ENCODE data around the gene CYGB. TPM values are rescaled to one million over a fixed set of nuclear protein-coding genes. Genes with fewer than 3 reads are reported as not detected.
"Not testable (repeated sequence)": the region's sequence is repeated elsewhere in the genome, so short reads cannot be mapped to it uniquely, and the experiment has no call there.

The CYGB gene
- total RNA-seq, 6 experiments from 2014 or later = 0.26 to 0.66 (median 0.33) TPM

DNA sequence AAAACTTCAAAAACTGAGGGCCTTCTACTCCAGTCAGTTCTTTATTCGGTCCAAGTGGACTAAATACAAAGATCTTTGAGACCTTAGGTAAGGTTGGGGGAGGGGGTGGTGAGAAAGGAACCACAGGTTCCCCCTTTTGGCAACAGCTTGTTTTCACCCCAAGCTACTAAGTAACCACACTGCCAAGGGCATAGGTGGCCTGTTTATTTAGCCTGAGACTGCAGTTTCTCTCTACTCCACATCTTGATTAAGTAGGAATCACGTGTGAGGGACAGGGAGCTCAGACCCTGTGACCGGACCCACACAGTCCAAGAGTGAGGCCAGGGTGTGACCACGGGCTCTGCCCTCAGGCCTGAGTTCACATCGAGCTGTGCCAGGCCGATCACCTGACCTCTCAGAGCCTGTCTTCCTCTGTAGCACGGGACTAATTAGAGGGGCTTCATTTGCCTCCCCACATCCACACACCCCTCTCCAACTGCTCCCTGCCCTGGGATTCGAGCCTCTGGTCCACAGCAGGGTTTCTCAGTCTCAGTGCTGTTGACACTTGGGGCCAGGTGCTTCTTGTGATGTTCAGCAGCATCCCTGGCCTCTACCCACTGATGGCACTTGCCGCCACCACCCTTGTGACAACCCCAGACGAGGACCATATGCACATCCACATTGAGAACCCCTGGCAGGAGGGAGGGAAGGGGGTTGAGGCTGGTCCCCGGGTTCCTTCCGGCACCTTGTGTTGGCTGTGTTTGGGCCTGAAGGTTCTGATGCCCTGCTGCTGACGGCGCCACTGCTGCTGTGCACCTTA lies 30.3 kb upstream of the CYGB start:
- no peak overlapping the region for H3K27ac Mint-ChIP-seq
- H3K4me1 Mint-ChIP-seq (ENCODE audit: low read depth) = peaks cover 36% of the 10 kb centered on the region
- H3K36me3 Mint-ChIP-seq (ENCODE audit: low read depth) = peaks cover 39% of the 10 kb centered on the region
- peaks cover 5% of the 10 kb centered on the region; the same call in 1 of the 2 replicates for H3K9me3 Mint-ChIP-seq
- H3K27me3 Mint-ChIP-seq (ENCODE audit: insufficient read depth) = no peaks in the 10 kb centered on the region; the same call in none of the 2 replicates
- no peak for DNase-seq
- no peak overlapping the region for H3K4me3 Mint-ChIP-seq
- TF ChIP-seq, protein P1, sequence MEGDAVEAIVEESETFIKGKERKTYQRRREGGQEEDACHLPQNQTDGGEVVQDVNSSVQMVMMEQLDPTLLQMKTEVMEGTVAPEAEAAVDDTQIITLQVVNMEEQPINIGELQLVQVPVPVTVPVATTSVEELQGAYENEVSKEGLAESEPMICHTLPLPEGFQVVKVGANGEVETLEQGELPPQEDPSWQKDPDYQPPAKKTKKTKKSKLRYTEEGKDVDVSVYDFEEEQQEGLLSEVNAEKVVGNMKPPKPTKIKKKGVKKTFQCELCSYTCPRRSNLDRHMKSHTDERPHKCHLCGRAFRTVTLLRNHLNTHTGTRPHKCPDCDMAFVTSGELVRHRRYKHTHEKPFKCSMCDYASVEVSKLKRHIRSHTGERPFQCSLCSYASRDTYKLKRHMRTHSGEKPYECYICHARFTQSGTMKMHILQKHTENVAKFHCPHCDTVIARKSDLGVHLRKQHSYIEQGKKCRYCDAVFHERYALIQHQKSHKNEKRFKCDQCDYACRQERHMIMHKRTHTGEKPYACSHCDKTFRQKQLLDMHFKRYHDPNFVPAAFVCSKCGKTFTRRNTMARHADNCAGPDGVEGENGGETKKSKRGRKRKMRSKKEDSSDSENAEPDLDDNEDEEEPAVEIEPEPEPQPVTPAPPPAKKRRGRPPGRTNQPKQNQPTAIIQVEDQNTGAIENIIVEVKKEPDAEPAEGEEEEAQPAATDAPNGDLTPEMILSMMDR (IDR thresholded peaks at IDR 0.05) = no peak

DNA sequence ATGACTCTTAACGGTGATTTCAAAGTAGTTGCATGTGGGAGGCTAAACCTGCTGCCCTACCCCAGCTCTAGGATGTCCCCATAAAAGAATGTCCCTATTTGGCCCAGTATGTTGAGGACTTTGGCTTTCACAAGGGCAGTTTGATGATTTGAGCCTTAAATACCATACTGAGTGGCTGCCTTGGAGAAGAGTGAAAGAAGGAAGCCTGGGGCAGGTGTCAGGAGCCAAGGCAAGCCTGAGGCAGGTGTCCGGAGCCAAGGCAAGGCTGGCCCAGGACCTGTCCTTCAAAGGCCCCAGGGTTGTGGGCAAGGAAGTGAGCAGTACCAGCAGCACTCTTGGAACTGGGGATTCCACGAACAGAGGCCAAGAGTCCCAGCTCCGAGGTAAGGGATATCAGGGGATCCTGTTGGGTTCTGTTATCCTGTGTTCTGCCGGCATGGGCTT lies 29.5 kb upstream of the CYGB start:
- no peaks in the 10 kb centered on the region; the same call in none of the 2 replicates for H3K27me3 Mint-ChIP-seq (ENCODE audit: insufficient read depth)
- no peak for DNase-seq
- no peak overlapping the region for H3K4me3 Mint-ChIP-seq
- H3K36me3 Mint-ChIP-seq (ENCODE audit: low read depth) = peaks cover 39% of the 10 kb centered on the region
- H3K9me3 Mint-ChIP-seq = peaks cover 5% of the 10 kb centered on the region; the same call in 1 of the 2 replicates
- H3K27ac Mint-ChIP-seq = peak overlapping the region; percentile 42; the same call in 1 of the 2 replicates
- peaks cover 45% of the 10 kb centered on the region for H3K4me1 Mint-ChIP-seq (ENCODE audit: low read depth)
- TF ChIP-seq, protein P1 (IDR thresholded peaks at IDR 0.05) = no peak

DNA sequence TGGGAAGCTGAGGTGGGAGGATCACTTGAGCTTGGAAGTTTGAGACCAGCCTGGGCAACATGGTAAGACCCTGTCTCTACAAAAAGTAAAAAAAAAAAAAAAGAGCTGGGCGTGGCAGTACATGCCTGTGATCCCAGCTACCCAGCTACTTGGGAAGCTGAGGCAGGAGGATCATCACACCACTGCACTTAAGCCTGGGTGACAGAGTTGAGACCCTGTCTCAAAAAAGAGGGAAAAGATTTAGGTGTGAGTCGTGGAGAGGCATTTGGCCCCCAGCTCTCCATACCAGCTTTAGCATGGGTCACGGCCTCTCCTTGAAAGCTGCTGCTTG lies 29.1 kb upstream of the CYGB start:
- TF ChIP-seq, protein P1 (IDR thresholded peaks at IDR 0.05) = no peak
- peaks cover 5% of the 10 kb centered on the region; the same call in 1 of the 2 replicates for H3K9me3 Mint-ChIP-seq
- H3K4me1 Mint-ChIP-seq (ENCODE audit: low read depth) = peaks cover 49% of the 10 kb centered on the region
- DNase-seq = no peak
- H3K36me3 Mint-ChIP-seq (ENCODE audit: low read depth) = peaks cover 43% of the 10 kb centered on the region
- H3K4me3 Mint-ChIP-seq = no peak overlapping the region
- H3K27me3 Mint-ChIP-seq (ENCODE audit: insufficient read depth) = peaks cover 4% of the 10 kb centered on the region
- H3K27ac Mint-ChIP-seq = no peak overlapping the region

DNA sequence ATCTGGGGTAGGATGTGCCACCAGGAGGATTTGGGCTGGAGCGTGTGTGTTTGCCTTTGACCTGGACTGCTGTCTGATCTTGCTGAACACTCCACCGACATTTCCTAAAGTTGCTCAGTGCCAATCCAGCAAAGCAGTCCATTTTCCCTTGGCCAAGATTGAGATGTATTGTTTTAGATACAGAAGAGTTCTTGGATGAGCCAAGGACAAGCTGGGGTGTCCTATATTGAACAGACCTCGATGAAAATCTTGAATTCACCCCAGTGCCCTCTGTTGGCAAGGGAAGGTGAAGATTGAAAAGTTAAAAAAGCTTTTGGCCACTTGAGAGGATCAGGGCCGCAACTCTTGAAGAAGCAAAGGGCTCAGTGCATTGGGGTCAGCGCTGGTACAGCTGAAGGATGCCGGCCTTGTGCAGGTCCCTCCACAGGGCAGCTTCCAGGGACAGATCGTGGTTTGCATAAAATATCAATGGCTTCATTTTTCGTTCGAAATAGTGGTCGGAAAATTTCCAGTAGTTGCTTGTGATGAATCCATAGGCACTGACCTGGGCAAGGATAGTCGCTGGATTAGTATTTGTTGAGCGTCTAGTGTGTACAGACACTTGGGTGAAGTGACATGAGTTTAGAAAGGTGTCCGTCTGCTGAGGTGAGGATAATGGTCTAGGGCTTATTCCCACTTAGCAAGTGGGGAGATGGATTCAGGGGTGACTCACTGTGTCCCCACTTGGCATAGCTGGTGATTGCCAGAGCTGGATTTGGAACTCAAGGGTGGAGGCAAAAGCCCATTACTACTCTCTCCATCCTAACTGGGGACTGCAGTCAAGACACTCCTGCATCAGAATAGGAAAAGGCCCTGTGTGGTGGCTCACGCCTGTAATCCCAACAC lies 28.5 kb upstream of the CYGB start:
- H3K4me3 Mint-ChIP-seq = no peak overlapping the region
- H3K27me3 Mint-ChIP-seq (ENCODE audit: insufficient read depth) = peaks cover 4% of the 10 kb centered on the region
- peaks cover 55% of the 10 kb centered on the region for H3K4me1 Mint-ChIP-seq (ENCODE audit: low read depth)
- TF ChIP-seq, protein P1 (IDR thresholded peaks at IDR 0.05) = no peak
- H3K9me3 Mint-ChIP-seq = peaks cover 2% of the 10 kb centered on the region; the same call in 1 of the 2 replicates
- H3K27ac Mint-ChIP-seq = peak overlapping the region; percentile 68
- DNase-seq = no peak
- H3K36me3 Mint-ChIP-seq (ENCODE audit: low read depth) = peaks cover 45% of the 10 kb centered on the region

DNA sequence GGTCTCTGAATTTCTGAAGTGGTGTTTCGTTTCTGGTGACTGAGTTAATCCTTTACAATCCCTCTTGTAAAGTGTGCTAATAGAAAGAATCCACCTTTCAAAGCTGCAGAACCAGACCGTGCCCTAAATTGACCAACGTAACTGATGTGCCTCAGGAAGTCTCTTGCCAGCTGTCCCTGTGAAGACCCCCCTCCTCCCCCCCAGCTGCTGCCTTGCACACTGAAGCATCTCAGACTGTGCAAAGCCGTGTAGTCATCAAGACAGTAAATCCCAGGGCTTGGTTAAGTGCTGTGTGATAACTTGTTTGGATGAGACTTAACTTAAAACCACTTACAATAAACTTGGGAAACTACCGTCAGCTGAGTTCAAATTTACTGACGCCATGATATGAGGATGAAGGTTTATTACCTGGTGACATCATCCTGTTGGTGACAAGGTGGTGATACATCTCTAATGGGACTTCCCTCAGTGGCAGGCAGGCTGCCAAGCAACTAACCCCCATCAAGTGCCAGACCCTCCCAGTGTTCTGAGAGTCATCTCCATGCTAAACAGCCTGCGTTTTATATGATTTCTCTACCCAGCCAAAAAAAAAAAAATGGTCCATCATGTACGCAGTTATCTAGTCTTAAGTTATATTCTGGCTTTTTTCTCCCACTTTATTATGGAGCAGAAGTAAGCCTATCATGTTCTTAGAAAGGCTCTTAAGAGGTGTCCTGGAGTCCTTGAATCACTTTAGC lies 27.6 kb upstream of the CYGB start:
- DNase-seq = peak; percentile 31
- H3K4me3 Mint-ChIP-seq = not testable (repeated sequence)
- H3K4me1 Mint-ChIP-seq (ENCODE audit: low read depth) = peaks cover 63% of the 10 kb centered on the region

DNA sequence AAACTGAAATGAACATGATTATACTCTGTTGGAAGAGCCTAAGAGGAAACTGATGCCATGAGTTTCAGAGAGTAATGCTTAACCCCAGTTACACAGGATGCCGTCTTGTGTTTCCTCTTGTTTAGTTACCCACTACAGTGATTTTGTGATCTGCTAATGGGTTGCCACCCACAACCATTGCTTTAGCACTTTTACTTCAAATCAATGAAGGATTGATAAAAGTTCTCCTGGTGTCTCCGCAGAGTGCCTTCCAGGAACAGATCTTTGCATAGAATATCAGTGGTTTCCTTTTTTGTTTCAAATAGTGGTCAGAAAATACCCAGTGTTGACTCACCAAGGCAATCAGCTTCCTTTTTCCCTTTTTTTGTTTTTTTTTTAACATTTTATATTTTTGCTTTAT lies 25.9 kb upstream of the CYGB start:
- H3K27ac Mint-ChIP-seq = peak overlapping the region; percentile 60; the same call in 1 of the 2 replicates
- H3K4me1 Mint-ChIP-seq (ENCODE audit: low read depth) = peaks cover 81% of the 10 kb centered on the region
- H3K36me3 Mint-ChIP-seq (ENCODE audit: low read depth) = peaks cover 60% of the 10 kb centered on the region
- DNase-seq; H3K9me3 Mint-ChIP-seq; H3K27me3 Mint-ChIP-seq (ENCODE audit: insufficient read depth); H3K4me3 Mint-ChIP-seq: not testable (repeated sequence)

More for the DNA sequence above, 27.6 kb upstream of the CYGB start:
- H3K36me3 Mint-ChIP-seq (ENCODE audit: low read depth) = peaks cover 43% of the 10 kb centered on the region
- H3K27ac Mint-ChIP-seq = peak overlapping the region; percentile 68
- not testable (repeated sequence) for H3K27me3 Mint-ChIP-seq (ENCODE audit: insufficient read depth); H3K9me3 Mint-ChIP-seq

Measured in HFFc6 (cell line).